ENCODE data around the gene ATP7A.
"Not testable (repeated sequence)": the region's sequence is repeated elsewhere in the genome, so short reads cannot be mapped to it uniquely, and the experiment has no call there.

DNA sequence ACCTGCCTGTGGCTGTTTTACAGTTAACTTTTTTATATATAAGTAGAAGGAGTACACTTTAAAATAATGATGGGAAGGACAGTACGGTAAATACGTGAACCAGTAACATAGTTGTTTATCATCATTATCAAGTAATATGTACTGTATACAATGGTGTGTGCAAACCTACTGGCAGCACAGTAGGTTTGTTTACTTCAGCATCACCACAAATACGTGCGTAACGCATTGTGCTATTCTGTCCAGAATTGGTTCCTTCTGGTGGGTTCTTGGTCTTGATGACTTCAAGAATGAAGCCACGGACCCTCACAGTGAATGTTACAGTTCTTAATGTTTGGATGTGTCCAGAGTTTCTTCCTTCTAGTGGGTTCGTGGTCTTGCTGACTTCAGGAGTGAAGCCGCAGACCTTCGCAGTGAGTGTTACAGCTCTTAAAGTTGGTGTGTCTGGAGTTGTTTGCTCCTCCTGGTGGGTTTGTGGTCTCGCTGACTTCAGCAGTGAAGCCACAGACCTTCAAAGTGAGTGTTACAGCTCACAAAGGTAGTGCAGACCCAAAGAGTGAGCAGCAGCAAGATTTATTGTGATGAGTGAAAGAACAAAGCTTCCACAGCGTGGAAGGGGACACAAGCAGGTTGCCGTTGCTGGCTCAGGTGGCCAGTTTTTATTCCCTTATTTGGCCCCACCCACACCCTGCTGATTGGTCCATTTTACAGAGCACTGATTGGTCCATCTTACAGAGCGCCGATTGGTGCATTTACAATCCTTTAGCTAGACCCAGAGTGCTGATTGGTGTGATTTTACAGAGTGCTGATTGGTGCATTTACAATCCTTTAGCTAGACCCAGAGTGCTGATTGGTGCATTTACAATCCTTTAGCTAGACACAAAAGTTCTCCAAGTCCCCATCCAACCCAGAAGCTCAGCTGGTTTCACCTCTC lies 162.9 kb downstream of the ATP7A start:
- TF ChIP-seq TOX (CRISPR knock-in tag; IDR thresholded peaks at IDR 0.05; ENCODE audit: borderline replicate concordance); ARNTL (CRISPR knock-in tag; IDR thresholded peaks at IDR 0.05; ENCODE audit: borderline replicate concordance, low read depth); ZNF8 (CRISPR knock-in tag; IDR thresholded peaks at IDR 0.05): not testable (repeated sequence)
